ENCODE measurements around the gene C1QTNF8. TPM values are rescaled to one million over a fixed set of nuclear protein-coding genes. Genes with fewer than 3 reads are reported as not detected.

Gene C1QTNF8
- total RNA-seq, 1 donor from 2014 or later: not detected

GRCh38 chr16:1057252-1057932, 38.7 kb downstream of the C1QTNF8 start:
- TF ChIP-seq CTCF (IDR thresholded peaks at IDR 0.05; ENCODE audit: partially characterized antibody, unreplicated experiment): peak; percentile 99
- H3K36me3 Mint-ChIP-seq (ENCODE audit: unreplicated experiment): peaks cover 6% of the 10 kb centered on the region
- H3K9me3 Mint-ChIP-seq (ENCODE audit: unreplicated experiment): peaks cover 6% of the 10 kb centered on the region
- H3K27me3 Mint-ChIP-seq (ENCODE audit: unreplicated experiment): peaks cover 2% of the 10 kb centered on the region
- no peak overlapping the region for H3K4me3 Mint-ChIP-seq (ENCODE audit: unreplicated experiment)
- H3K4me1 Mint-ChIP-seq (ENCODE audit: low read depth, unreplicated experiment): no peaks in the 10 kb centered on the region
- peak; percentile 88 for DNase-seq
- no peak overlapping the region for H3K27ac Mint-ChIP-seq (ENCODE audit: unreplicated experiment)

- Mint-ChIP-seq H3K27ac (ENCODE audit: unreplicated experiment) (no peak overlapping the region), H3K4me1 (ENCODE audit: low read depth, unreplicated experiment) (no peaks in the 10 kb centered on the region), H3K9me3 (ENCODE audit: unreplicated experiment) (peaks cover 7% of the 10 kb centered on the region), H3K36me3 (ENCODE audit: unreplicated experiment) (peaks cover 6% of the 10 kb centered on the region), H3K27me3 (ENCODE audit: unreplicated experiment) (peaks cover 2% of the 10 kb centered on the region), H3K4me3 (ENCODE audit: unreplicated experiment) (no peak overlapping the region)
- DNase-seq: no peak
- no peak for TF ChIP-seq CTCF (IDR thresholded peaks at IDR 0.05; ENCODE audit: partially characterized antibody, unreplicated experiment)
Observed at GRCh38 chr16:1056196-1056595, 39.8 kb downstream of the C1QTNF8 start.

GRCh38 chr16:1055557-1055924, 40.5 kb downstream of the C1QTNF8 start:
- peaks cover 6% of the 10 kb centered on the region for H3K36me3 Mint-ChIP-seq (ENCODE audit: unreplicated experiment)
- no peak for TF ChIP-seq CTCF (IDR thresholded peaks at IDR 0.05; ENCODE audit: partially characterized antibody, unreplicated experiment)
- peaks cover 4% of the 10 kb centered on the region for H3K27me3 Mint-ChIP-seq (ENCODE audit: unreplicated experiment)
- H3K4me1 Mint-ChIP-seq (ENCODE audit: low read depth, unreplicated experiment): no peaks in the 10 kb centered on the region
- H3K27ac Mint-ChIP-seq (ENCODE audit: unreplicated experiment): no peak overlapping the region
- DNase-seq: no peak
- no peak overlapping the region for H3K4me3 Mint-ChIP-seq (ENCODE audit: unreplicated experiment)
- peaks cover 6% of the 10 kb centered on the region for H3K9me3 Mint-ChIP-seq (ENCODE audit: unreplicated experiment)

- no peak overlapping the region for H3K27ac Mint-ChIP-seq (ENCODE audit: unreplicated experiment)
- peaks cover 4% of the 10 kb centered on the region for H3K27me3 Mint-ChIP-seq (ENCODE audit: unreplicated experiment)
- TF ChIP-seq CTCF (IDR thresholded peaks at IDR 0.05; ENCODE audit: partially characterized antibody, unreplicated experiment): peak; percentile 93
- H3K4me3 Mint-ChIP-seq (ENCODE audit: unreplicated experiment): no peak overlapping the region
- H3K4me1 Mint-ChIP-seq (ENCODE audit: low read depth, unreplicated experiment): no peaks in the 10 kb centered on the region
- DNase-seq: peak; percentile 89
- H3K36me3 Mint-ChIP-seq (ENCODE audit: unreplicated experiment): peaks cover 6% of the 10 kb centered on the region
- peaks cover 5% of the 10 kb centered on the region for H3K9me3 Mint-ChIP-seq (ENCODE audit: unreplicated experiment)
Observed at GRCh38 chr16:1054660-1055556, 41.1 kb downstream of the C1QTNF8 start.

All from glutamatergic neuron (in vitro differentiated cells).